HG03521 (cell line): ENCODE results near the gene SLC35C1.

Source experiments
- ATAC-seq: cut with Tn5 transposase; IDR thresholded peaks from one replicate; pipeline ENCODE4 v1.9.1; 2021; ENCODE audit warnings: mild to moderate bottlenecking, moderate library complexity; ENCODE audit not compliant: unreplicated experiment

The SLC35C1 gene

GRCh38 chr11:45843158-45843924, 38.4 kb downstream of the SLC35C1 start:
- no peak for ATAC-seq

DNA sequence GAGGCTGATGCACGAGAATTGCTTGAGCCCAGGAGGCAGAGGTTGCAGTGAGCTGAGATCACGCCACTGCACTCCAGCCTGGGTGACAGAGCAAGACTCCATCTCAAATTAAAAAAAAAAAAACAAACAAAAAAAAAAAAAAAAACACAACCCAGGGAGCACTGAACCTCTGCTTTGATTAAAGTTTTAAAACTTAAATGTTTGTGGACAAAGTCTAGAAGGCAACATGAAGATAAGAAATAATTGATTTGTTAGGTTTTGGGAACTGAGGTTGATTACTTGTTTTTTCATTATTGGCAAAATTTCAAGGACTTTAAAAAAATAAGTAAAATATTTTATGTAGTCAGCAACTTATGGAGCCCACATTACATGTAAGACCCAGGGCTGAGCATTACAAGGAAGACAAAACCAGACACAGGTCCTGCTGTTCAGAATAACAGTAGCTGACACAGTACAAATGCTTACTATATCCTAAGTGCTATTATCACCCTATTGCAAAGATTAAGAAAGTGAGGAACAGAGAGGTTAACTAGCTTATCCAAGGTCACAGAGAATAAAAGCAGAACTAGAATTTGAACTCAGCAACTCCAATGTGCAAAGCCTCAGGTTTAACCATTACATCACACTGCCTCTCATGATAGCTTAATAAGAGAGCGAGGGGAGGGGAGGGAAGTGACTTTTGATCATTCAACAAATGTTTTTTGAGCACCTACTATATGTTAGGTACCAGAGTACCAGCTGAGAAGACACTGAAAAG, 40.1 kb downstream of the SLC35C1 start:
- ATAC-seq = no peak

- no peak for ATAC-seq
Measured at GRCh38 chr11:45846174-45846675, 41.3 kb downstream of the SLC35C1 start.

GRCh38 chr11:45846974-45847910, 42.3 kb downstream of the SLC35C1 start, which contains the start of gene CRY2:
CRY2 (plus strand) TSS chr11:45847475; CDS start chr11:45847491, 16 bp downstream.
- ATAC-seq = peak; percentile 86

DNA sequence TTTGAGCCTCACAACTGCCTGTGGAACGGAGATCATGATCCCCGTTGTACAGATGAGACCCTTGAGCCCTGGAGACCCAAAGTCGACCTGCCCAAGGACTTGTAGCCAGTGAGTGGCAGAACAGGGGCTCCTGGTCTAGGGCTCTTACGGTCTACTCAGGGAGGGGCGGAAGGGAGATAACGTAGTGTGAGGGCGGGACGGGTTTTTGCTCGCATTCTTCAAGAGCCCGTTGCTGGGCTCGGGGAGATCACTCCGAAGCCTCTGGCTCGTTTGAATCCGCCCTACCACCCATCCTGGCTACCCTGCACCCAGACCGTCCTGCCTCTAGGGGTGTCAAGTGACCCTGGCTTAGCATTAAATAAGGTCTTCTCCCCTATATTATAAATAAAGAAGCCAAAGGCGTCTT, 43.0 kb downstream of the SLC35C1 start:
- ATAC-seq = no peak

- ATAC-seq = no peak
Measured at GRCh38 chr11:45848654-45849081, 43.7 kb downstream of the SLC35C1 start.

DNA sequence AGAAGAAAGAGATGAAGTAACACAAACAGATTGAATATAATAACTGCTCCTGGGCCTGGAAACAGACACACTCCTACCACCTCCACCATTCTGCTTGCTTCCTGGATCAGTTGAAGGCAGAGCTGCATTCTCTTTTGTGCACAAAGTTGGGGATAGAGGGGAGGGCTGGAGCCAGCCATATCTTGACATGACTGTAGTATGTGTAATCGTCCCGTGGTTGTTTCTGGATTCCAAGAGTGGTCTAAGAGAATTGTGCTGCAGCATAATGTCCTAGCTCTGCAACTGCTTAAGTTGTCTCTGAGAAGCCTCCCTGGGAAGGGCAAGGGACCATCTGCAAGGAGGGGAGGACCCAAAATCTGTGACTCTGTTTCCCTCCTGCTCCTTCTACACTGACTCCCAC, 45.5 kb downstream of the SLC35C1 start:
- ATAC-seq = no peak

- no peak for ATAC-seq
Measured at GRCh38 chr11:45851228-45851627, 46.3 kb downstream of the SLC35C1 start.

DNA sequence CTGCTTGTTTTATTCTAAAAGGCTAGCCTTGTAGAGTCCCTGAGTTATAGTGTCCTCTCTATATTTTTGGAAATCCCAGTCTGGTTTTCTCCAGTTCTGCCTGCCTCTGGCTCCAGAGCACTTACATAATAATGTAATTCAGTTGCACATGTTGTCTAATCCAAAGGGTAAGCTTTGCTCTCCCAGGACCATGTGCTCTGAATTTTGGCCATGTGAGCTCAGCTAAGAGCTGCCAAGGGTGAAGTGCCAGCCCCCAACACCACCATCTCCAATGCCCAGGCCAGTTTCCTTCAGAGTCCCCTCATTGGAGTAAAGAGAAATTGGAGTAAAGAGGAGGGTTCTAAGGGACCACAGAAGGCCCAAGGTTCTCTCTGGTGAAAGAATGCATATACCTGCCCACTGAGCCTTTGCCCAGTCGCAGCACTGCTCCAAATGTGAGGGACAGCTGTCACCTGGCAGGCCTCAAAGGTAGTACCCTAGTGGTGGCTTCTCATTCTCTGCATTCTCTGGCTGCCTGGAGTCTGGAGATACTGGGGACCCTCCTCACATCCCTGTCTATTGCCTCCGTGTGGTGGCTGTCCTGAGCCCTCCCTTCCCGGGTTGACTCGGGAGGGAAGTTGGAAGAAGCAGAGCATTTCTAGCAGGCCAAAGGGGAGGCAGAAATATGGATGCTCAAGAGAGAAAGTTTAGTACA, 47.2 kb downstream of the SLC35C1 start:
- no peak for ATAC-seq

DNA sequence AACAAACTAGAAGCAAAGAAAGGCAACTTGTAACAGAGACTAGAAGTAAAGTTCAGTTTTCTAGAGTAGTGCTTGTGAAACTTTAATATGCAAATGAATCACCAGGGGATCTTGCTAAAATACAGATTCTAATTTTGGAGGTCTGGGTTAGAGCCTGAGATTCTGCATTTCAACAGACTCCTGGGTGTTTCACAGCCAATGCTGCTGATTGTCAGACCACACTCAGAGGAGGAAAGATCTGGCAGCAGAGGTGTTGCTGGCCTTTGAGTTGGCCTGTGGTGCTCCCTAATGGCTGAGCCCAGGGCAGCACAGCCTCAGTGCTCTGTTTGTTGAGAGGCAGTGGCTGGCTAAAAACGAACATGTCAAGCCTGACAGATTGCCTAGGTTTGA, 47.8 kb downstream of the SLC35C1 start:
- no peak for ATAC-seq

- no peak for ATAC-seq
Measured at GRCh38 chr11:45853332-45854219, 48.6 kb downstream of the SLC35C1 start.

DNA sequence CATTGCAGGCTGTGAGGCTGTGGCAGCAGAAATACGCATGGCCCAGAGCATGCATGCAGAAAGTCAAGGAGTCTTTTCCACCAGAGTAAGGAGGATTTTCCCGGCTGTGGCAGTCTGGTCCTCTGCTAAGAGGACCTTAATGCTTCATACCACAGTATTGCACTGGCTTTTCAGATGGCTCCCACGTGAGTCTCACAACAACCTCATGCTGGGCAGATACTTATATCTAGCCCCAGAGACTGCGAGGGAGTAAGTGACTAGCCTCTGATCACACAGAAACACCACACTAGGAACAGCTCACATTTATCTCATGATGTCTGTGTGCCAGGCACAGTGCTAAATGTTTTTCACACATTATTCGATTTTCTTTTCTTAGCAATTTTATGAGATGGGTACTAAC, 50.4 kb downstream of the SLC35C1 start:
- ATAC-seq = no peak

GRCh38 chr11:45856044-45856468, 51.1 kb downstream of the SLC35C1 start:
- no peak for ATAC-seq

- no peak for ATAC-seq
Measured at GRCh38 chr11:45857961-45858474, 53.1 kb downstream of the SLC35C1 start.

DNA sequence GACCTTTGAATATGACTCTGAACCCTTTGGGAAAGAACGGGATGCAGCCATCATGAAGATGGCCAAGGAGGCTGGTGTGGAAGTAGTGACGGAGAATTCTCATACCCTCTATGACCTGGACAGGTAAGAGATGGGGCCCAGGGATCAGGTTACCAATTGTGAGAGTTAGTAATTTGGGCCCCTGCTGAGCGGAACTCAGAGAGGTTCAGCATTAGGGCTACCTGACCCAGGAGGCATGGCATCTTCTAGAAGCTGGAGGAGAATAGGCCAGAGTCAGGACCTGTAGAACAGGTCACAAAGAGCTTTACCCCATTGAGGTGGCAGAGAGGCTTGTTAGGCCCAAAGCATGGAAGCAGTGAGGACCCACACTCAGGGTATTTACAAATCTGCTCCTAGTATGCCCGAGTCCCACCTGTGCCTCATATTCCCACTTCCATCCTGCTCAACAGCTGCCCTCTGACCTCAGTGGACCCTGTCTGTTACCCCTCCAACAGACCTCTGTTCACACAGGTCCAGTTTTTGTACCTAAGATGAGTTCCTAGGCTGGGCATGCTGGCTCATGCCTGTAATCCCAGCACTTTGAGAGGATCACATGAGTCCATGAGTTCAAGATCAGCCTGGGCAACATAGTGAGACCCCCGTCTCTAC, 53.9 kb downstream of the SLC35C1 start:
- ATAC-seq = no peak

GRCh38 chr11:45859661-45860140, 54.8 kb downstream of the SLC35C1 start:
- ATAC-seq = no peak

DNA sequence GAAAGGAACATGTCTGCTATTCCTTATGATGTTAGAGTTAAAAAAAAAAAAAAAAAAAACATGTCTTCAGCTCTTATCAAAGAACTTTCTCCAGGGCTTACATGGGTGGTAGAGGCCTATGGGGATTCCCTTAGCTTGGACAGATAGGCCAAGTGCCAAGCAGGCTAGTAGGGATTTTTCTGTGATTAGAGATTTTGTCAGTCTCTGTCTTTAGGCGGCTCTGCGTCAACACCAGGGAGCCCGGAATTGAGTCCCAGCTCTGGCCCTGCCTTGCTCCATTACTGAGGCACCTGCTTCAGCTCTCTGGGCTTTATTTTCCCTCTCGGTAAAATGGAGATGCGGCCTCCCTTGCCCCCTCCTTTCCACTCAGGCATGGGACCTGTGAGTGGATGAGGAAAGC, 55.4 kb downstream of the SLC35C1 start:
- ATAC-seq = no peak

GRCh38 chr11:45860764-45861510, 56.0 kb downstream of the SLC35C1 start:
- ATAC-seq = no peak
